T-helper 2 cell (primary cell): Measurements from ENCODE around the gene RHO.
"Not testable (repeated sequence)": the region's sequence is repeated elsewhere in the genome, so short reads cannot be mapped to it uniquely, and the experiment has no call there.

Source experiments
- DNase-seq, 5 experiments: peaks; one replicate each; pipeline versions ENCODE4 v3.0.0 to v3.0.0-alpha.2; 2012 to 2022
- total RNA-seq, 2 donors: gene quantifications; one replicate each; lab custom pipeline; 2026; lab: John Stamatoyannopoulos, UW

Gene RHO
- total RNA-seq, result 0 to 0.13 reads per million in 2 donors

GRCh38 chr3:129528589-129529100, at the start of gene RHO:
RHO (plus strand) TSS chr3:129528639; CDS start chr3:129528734, 95 bp downstream.
- no peak for DNase-seq

GRCh38 chr3:129481225-129481765, 47.1 kb upstream of the RHO start:
- not testable (repeated sequence) for DNase-seq

- peak in 4 of 5 experiments; percentile 1 to 65 (median 36) for DNase-seq
Measured at GRCh38 chr3:129481766-129482332, 46.6 kb upstream of the RHO start.

DNA sequence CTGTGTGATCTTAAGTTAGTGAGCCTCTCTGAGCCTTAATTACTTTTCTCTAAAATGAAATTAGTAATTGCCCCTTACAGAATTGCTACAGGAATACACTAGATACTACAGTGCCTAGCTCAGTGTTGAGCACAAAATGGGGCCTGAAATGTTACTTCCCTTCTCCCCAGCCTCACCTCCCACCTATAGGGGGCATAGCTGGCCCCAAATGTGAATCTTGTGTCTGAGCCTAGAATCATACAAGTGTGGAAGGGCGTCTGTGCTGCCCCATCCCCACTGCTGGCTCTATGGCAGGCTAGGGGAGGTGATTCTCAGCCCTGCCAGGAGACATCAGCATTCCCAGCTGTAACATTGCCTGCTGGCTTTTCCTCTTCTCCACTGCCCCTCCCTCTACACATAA, 45.7 kb upstream of the RHO start:
- no peak for DNase-seq

DNA sequence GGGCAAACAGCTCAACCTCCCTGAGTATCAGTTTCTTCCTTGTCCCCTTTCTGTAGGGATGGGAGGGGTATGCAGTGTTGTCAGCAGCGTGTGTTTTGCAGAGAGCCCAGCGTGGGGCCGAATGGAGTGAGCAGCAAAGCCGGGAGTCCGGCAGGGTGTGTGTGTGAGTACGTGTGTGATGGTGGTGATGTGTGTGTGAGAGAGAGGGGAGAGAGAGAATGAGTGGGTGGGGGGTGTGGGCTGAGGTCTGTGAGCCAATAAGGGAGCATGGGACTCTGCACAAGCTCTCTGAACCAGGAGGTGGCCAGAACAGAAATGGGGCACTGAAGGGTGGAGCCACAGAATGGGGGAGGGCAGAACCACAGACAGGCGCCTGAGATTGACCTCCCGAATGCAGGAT, 44.6 kb upstream of the RHO start:
- no peak for DNase-seq

DNA sequence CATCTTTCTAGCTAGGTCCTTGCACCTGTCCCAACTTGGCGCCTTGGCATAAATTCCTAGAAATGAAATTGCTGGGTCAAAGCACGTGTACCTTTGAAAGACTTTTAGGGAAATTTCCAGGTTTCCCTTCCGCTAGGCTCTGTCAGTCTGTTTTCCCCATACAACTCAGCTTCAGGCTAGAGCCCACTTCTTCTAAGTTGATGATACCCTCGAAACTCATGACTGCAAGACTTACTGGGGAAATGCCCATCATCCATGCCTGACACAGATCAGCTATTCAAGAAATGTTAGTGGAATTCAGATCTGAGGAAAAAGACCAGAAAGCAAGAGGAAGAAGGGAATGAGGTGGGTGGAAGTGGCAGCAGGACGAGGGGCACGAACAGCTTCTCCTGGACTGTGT, 43.3 kb upstream of the RHO start:
- DNase-seq, result not testable (repeated sequence)

DNA sequence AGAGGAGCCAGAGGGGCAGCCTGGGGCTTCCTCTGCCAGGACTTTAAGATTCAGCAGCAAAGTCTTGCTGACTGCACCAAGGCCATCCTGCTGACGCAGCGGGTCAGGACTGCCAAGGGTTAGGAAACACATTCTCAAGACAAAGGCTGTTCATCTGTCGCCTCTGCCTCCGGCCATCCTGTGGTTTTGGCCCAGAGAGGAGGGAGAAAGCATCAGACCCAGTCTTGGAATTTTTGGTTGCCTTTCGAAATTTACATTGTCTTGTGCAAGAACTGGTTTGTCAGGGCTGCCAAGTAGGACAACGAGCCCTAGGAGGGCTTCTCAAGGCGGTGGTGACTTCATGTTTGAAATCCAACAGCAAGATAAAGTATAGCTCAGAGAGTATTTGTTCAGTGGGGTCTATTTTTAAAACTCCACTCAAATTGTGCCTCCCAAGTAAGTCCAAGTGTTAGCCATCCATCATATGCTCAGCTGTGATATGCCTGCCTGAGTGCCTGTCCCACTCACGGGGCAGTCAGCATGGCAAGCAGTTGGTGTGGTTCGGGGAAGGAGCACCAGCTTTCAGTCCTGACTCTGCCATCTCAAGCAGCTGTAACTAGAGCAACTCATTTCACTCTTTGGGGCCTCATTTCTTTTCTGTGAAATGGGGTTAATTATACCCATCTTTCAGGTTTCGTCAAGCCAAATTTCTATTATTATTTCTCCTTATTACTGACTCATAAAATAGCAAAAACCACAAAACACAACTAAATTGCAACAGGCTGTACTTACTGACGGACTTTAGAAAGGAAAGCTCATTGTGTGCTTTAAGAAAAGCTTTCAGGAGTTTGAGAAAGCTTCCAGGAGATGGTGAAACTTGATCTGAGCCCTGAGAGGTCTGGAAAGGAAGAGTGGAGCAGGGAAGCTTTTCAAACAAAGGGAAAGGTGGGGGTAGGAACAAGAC, 42.4 kb upstream of the RHO start:
- no peak for DNase-seq

- no peak for DNase-seq
Measured at GRCh38 chr3:129486664-129487035, 41.8 kb upstream of the RHO start.

DNA sequence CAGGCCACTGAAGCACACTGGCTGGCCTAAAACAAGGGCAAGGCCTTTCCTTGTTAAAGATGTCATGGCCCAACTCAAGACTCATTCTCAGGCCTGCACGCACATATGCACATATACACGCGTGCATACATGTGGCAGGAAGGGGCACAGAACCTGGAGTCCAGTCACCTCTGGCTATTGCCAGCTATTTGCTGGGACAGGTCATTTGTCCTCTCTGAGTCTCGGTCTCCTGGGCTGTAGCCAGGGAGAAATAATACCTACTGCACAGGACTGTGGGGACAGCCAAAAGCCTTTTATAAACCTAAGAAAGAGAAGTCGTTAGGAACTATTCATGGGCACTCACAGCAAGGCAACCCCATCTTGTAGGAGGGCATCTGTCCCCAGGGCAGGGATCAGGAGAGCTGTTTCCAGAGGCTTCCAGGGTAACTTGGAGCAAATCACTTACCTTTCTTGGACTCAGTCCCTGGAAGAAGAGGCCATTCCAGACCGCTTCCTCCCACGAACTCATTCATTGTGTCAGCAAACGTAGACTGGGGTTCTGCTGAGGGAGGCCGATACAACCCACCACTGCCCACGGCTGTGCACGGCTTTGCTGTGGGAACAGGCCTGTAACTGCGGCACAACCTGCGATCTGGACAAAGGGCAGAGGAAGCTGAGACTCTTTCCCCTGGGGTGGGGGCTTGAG, 41.1 kb upstream of the RHO start:
- DNase-seq, result no peak

DNA sequence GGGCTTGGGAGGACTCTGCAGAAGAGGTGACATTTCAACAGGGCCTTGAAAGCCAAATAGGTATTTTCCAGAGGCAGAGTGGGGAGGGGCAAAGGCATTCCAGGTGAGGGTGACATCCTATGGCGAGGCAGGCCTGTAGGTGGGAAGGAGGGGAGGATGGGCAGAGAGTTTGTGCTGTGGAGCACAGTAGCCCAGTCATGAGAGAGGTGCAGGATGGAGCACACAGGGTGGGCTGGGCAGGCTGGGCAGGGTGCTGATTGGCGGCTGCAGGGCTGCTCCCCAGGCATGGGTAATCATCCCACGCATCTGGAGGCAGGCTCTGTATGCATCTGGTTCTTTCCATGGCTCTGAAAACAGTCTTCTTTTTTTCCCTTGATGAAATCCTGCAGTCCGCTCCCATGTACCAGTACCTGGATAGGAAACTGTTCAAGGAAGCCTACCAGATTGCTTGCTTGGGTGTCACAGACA, 40.5 kb upstream of the RHO start:
- DNase-seq, result not testable (repeated sequence)

DNA sequence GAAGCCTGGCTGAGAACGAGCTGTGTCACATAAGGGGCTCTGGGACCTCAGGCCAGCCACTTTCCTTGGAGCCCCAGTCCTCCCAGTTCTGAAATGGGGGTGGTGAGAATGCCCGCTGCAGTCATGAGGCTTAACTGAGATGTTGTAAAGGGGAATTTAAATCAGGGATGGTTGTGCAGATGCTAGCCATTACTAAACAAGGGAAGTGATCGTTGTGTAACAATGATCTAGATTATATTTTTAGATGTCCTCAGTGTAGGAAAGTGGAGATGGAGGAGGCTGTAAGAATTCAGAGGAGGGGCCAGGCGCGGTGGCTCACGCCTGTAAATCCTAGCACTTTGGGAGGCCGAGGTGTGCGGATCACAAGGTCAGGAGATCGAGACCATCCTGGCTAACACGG, 39.2 kb upstream of the RHO start:
- DNase-seq, result not testable (repeated sequence)

- DNase-seq, result peak in 4 of 5 experiments; percentile 10 to 62 (median 22)
Measured at GRCh38 chr3:129490273-129490675, 38.2 kb upstream of the RHO start.

DNA sequence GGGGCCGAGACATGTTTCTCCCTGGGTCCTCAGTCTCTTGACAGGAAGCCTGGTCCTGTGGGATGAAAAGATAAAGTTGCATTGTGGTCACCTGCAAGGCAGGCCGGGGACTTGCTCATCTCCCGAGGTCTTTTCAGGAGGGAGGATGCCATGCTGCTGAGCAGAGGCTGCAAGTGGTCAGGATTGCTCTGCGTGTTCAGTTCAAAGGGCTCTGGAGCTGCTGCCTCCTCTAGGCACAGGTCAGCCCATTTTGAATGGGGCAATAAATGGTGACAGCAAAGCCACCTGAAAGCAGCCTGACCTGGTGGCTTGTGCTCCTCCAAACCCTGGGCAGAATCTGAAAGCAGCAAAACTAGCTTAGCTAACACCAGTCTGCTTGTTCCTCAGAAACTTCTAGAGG, 37.4 kb upstream of the RHO start:
- DNase-seq, result not testable (repeated sequence)

DNA sequence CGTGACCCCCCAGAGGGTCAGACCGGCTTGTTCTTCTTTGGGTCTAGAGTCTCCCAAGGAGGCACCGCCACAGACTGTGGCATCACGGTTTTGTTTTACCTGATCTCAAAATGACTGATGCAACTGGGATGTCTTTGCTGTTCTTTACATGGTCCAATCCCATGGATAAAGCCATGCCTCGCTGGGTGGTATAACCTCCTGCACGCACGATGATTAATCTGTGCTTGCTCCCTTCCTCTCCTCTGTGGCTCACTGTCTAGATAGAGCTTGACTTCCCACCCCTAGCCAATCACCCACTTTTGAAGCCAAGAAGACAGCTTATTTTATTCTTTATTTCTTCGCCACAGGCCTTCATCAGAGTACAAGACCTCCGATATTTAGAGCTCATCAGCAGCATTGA, 36.6 kb upstream of the RHO start:
- DNase-seq, result no peak

- DNase-seq, result no peak
Measured at GRCh38 chr3:129492691-129493090, 35.7 kb upstream of the RHO start.

DNA sequence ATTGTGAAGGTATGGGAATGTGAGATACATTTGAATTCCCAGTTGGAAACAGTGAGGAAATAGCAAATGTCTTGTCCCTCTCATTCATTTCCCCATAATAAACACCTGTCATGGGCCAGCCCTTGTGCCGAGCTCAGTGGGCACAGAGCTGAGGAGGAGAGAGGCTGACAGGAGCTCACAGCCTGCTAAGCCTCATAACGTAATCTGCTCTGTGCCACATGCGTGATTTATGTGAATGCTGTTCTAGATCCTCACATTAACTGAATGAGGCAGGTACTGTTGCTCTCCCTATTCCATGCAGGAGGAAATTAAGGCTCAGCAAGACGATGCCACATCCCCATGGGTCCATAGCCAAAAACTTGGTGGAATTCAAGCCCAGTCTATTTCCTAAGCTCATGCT, 35.2 kb upstream of the RHO start:
- DNase-seq, result no peak

DNA sequence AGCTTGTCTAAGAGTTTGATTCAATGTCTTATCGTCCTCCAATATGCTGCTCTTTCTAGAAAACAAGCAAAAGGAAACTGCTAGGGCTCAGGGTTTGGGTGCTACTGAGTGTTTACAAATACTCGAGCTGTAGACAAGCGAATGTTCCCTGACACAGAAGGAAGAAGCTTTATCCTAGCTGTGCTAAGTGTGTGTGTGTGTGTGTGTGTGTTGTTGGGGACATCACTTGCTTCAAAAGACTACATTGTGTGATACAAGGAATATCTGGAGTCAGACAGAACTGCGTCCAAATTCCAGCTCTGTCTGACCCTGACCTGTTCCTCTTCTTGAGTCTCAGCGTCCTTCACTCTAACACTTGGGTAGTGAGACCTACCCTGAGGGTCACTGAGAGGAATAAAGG, 33.9 kb upstream of the RHO start:
- not testable (repeated sequence) for DNase-seq

- DNase-seq, result not testable (repeated sequence)
Measured at GRCh38 chr3:129495006-129495639, 33.3 kb upstream of the RHO start.

- not testable (repeated sequence) for DNase-seq
Measured at GRCh38 chr3:129497876-129498275, 30.6 kb upstream of the RHO start.

GRCh38 chr3:129498603-129499488, 29.6 kb upstream of the RHO start:
- DNase-seq, result not testable (repeated sequence)
